Measurements from ENCODE around the gene ATP10A.

- TF ChIP-seq CTCF (IDR thresholded peaks at IDR 0.05) (no peak), EP300 (IDR thresholded peaks at IDR 0.05) (no peak)
Observed at GRCh38 chr15:25897658-25898057, 34.5 kb upstream of the ATP10A start.
